CD4-positive, alpha-beta T cell (primary cell): ENCODE results near the gene KNL1. TPM values are rescaled to one million over a fixed set of nuclear protein-coding genes. Genes with fewer than 3 reads are reported as not detected.

Source experiments
- ATAC-seq: fragments of 200-7000 bp; cut with Tn5 transposase; one replicate; pipeline ENCODE4 v1.10.0; 2022; ENCODE audit warnings: mild to moderate bottlenecking; ENCODE audit not compliant: poor library complexity
- CTCF ChIA-PET: fragments of 350-600 bp; sonication (Branson Sonifier 250); formaldehyde crosslinking; loops from one replicate; lab custom pipeline; 2021; ENCODE audit warnings: antibody characterized with exemption, inconsistent platforms; lab: Charles Lee
- POLR2A ChIA-PET: fragments of 350-600 bp; sonication (Branson Sonifier 250); formaldehyde crosslinking; loops from one replicate; lab custom pipeline; 2021; ENCODE audit warnings: antibody characterized with exemption, inconsistent platforms; lab: Charles Lee
- DNase-seq, 14 experiments: peaks; one replicate each; pipeline ENCODE4 v3.0.0-alpha.2; 2013 to 2020; ENCODE audit warnings: mixed read lengths in 2 of 14
- H3K27ac ChIP-seq, 2 donors: one replicate each; pipeline versions ENCODE4 v1.5.1 to v1.7.0; 2013; ENCODE audit warnings: low read length in 2 of 2, low read depth in 1 of 2, mild to moderate bottlenecking in 1 of 2
- H3K27me3 ChIP-seq, 2 experiments: 1 replicate in 1 of 2; 2 replicates in 1 of 2; pipeline versions ENCODE4 v1.6.1 to v1.7.0; 2013; ENCODE audit warnings: low read length in 2 of 2, control low read depth in 1 of 2, mild to moderate bottlenecking in 1 of 2, moderate library complexity in 1 of 2; ENCODE audit not compliant: insufficient read depth in 2 of 2, control insufficient read depth in 1 of 2
- H3K36me3 ChIP-seq: one replicate; pipeline ENCODE4 v1.6.1; 2013; ENCODE audit warnings: low read length, control low read depth; ENCODE audit not compliant: insufficient read depth
- H3K4me1 ChIP-seq: one replicate; pipeline ENCODE4 v1.6.1; 2013; ENCODE audit warnings: low read length, control low read depth; ENCODE audit not compliant: insufficient read depth
- H3K4me3 ChIP-seq: one replicate; pipeline ENCODE4 v1.5.1; 2013; ENCODE audit warnings: mild to moderate bottlenecking, low read length, moderate library complexity
- H3K9me3 ChIP-seq, 2 experiments: 1 replicate in 1 of 2; 2 replicates in 1 of 2; pipeline versions ENCODE4 v1.6.1 to v1.7.0; 2013; ENCODE audit warnings: low read length in 2 of 2, mild to moderate bottlenecking in 2 of 2, control low read depth in 1 of 2, moderate library complexity in 1 of 2; ENCODE audit not compliant: control insufficient read depth in 1 of 2, insufficient read depth in 1 of 2
- H3K27ac Mint-ChIP-seq: one replicate; pipeline ENCODE4 v1.8.0; 2020; ENCODE audit warnings: mixed read lengths
- H3K27me3 Mint-ChIP-seq: one replicate; pipeline ENCODE4 v1.8.0; 2021; ENCODE audit warnings: mixed read lengths
- H3K36me3 Mint-ChIP-seq: one replicate; pipeline ENCODE4 v1.8.0; 2021; ENCODE audit warnings: low read depth, mixed read lengths
- H3K4me1 Mint-ChIP-seq: one replicate; pipeline ENCODE4 v1.8.0; 2021; ENCODE audit warnings: low read depth, mixed read lengths
- H3K4me3 Mint-ChIP-seq: one replicate; pipeline ENCODE4 v1.8.0; 2020; ENCODE audit warnings: mild to moderate bottlenecking, mixed read lengths
- H3K9me3 Mint-ChIP-seq: one replicate; pipeline ENCODE4 v1.8.0; 2020; ENCODE audit warnings: mixed read lengths
- intact Hi-C, 2 experiments: fragments of 100-400 bp; cut with DNase I in 1 of 2; cut with micrococcal nuclease in 1 of 2; formaldehyde crosslinking; loops; one replicate each; pipeline versions ENCODE4 v1.15.1 to v1.9.0; 2023 to 2025; cut with DNase I, micrococcal nuclease
- total RNA-seq, 174 experiments: library from RNA in 2 of 174; stranded (reverse) in 2 of 174; gene quantifications; one replicate each; pipeline ENCODE4 v1.2.3 and lab custom pipeline; 2021 to 2026
- TF ChIP-seq, protein P1 (sequence below): fragments of 200-600 bp; IDR thresholded peaks from one replicate; pipeline ENCODE4 v1.8.0; 2022; ENCODE audit warnings: antibody characterized with exemption, mild to moderate bottlenecking

Gene KNL1
- total RNA-seq, 2 experiments from 2014 or later: 0.59 to 0.69 TPM

DNA sequence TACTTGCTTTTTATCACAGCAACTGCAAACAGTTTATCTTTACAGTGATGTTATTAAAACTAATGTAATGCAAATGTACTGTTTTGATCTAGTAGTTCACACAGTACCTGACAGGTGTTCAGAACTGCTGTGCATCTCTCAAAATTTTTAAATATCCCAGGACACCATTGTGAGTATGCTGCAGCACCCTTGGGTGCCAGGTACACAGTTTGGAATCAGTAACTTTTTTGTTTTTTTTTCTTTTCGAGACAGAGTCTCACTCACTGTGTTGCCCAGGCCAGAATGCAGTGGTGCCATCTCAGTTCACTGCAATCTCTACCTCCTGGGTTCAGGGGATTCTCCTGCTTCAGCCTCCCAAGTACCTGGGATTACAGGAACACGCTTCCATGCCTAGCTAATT is 3.0 kb downstream of the KNL1 start:
- DNase-seq (no peak), ATAC-seq (no peak)
- intact Hi-C loops: loop anchor here in 1 of 2 experiments (5.0 to 10.0 kb wide), 4 partner anchors 80 to 1678 kb away; partner anchors contain the start of genes BAHD1, CHAC1, GANC and TMEM87A
- Histone ChIP-seq H3K27me3 (peaks cover 0 to 5% of the 10 kb centered on the region in 2 experiments), H3K4me3 (no peak overlapping the region), H3K27ac (no peak overlapping the region), H3K9me3 (no peaks in the 10 kb centered on the region), H3K4me1 (peaks cover 10% of the 10 kb centered on the region), H3K36me3 (no peaks in the 10 kb centered on the region)
- no peaks in the 10 kb centered on the region for H3K9me3 Mint-ChIP-seq
- no peak overlapping the region for H3K4me3 Mint-ChIP-seq
- ChIA-PET POLR2A (no interaction called here), CTCF (no interaction called here)
- H3K27me3 Mint-ChIP-seq: peaks cover 14% of the 10 kb centered on the region
- TF ChIP-seq, protein P1, sequence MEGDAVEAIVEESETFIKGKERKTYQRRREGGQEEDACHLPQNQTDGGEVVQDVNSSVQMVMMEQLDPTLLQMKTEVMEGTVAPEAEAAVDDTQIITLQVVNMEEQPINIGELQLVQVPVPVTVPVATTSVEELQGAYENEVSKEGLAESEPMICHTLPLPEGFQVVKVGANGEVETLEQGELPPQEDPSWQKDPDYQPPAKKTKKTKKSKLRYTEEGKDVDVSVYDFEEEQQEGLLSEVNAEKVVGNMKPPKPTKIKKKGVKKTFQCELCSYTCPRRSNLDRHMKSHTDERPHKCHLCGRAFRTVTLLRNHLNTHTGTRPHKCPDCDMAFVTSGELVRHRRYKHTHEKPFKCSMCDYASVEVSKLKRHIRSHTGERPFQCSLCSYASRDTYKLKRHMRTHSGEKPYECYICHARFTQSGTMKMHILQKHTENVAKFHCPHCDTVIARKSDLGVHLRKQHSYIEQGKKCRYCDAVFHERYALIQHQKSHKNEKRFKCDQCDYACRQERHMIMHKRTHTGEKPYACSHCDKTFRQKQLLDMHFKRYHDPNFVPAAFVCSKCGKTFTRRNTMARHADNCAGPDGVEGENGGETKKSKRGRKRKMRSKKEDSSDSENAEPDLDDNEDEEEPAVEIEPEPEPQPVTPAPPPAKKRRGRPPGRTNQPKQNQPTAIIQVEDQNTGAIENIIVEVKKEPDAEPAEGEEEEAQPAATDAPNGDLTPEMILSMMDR: no peak
- H3K36me3 Mint-ChIP-seq: peaks cover 6% of the 10 kb centered on the region
- H3K4me1 Mint-ChIP-seq: peaks cover 21% of the 10 kb centered on the region
- H3K27ac Mint-ChIP-seq: no peak overlapping the region

DNA sequence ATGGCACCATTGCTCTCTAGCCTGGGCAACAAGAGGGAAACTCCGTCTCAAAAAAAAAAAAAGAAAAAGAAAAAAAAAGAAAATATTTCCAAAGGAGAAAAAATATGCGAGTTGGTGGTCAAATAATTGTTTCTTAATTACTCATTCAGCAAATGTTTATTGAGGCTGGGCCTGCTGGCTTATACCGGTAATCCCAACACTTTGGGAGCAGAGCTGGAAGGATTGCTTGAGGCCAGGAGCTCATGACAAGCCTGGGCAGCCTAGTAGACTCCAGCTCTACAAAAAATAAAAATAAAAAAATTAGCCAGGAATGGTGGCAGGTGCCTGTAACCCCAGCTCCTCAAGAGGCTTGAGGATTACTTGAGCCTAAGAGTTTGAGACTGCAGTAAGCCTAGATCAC is 4.1 kb downstream of the KNL1 start:
- POLR2A ChIA-PET: no interaction called here
- no peak overlapping the region for H3K4me3 Mint-ChIP-seq
- peaks cover 14% of the 10 kb centered on the region for H3K27me3 Mint-ChIP-seq
- Histone ChIP-seq H3K36me3 (no peaks in the 10 kb centered on the region), H3K27me3 (peaks cover 0 to 5% of the 10 kb centered on the region in 2 experiments), H3K27ac (no peak overlapping the region), H3K4me3 (no peak overlapping the region), H3K9me3 (no peaks in the 10 kb centered on the region), H3K4me1 (peaks cover 7% of the 10 kb centered on the region)
- intact Hi-C loops: loop anchor here in 1 of 2 experiments (5.0 to 10.0 kb wide), 4 partner anchors 79 to 1677 kb away; partner anchors contain the start of genes BAHD1, CHAC1, GANC and TMEM87A
- no peak for DNase-seq
- CTCF ChIA-PET: no interaction called here
- no peak for ATAC-seq
- TF ChIP-seq, protein P1: no peak
- peaks cover 6% of the 10 kb centered on the region for H3K36me3 Mint-ChIP-seq
- no peaks in the 10 kb centered on the region for H3K9me3 Mint-ChIP-seq
- H3K27ac Mint-ChIP-seq: no peak overlapping the region
- peaks cover 18% of the 10 kb centered on the region for H3K4me1 Mint-ChIP-seq

DNA sequence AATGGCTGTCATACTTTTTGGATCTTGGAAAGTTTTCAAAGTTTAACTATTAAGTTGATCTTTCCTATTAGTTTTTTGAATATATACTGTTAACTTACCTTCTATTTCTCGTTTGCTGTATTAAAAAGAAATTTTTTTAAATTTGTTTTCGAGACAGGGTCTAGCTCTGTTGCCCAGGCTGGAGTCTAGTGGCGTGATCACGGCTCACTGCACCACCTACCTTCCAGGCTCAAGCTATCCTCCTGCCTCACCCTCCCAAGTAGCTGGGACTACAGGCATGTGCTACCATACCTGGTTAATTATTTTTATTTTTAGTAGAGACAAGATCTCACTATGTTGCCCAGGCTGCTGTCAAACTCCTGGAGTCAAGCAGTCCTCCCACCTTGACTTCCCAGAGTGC is 4.6 kb downstream of the KNL1 start:
- H3K27ac Mint-ChIP-seq: no peak overlapping the region
- TF ChIP-seq, protein P1: no peak
- H3K27ac ChIP-seq: no peak overlapping the region
- H3K4me1 ChIP-seq: peaks cover 7% of the 10 kb centered on the region
- no peak overlapping the region for H3K4me3 ChIP-seq
- CTCF ChIA-PET: no interaction called here
- peaks cover 14% of the 10 kb centered on the region for H3K27me3 Mint-ChIP-seq
- H3K36me3 Mint-ChIP-seq: peaks cover 5% of the 10 kb centered on the region
- peaks cover 0 to 5% of the 10 kb centered on the region in 2 experiments for H3K27me3 ChIP-seq
- no peak overlapping the region for H3K4me3 Mint-ChIP-seq
- DNase-seq: no peak
- H3K9me3 ChIP-seq: no peaks in the 10 kb centered on the region
- ATAC-seq: no peak
- peaks cover 13% of the 10 kb centered on the region for H3K4me1 Mint-ChIP-seq
- no peaks in the 10 kb centered on the region for H3K36me3 ChIP-seq
- POLR2A ChIA-PET: no interaction called here
- intact Hi-C loops: loop anchor here in 1 of 2 experiments (5.0 to 10.0 kb wide), 4 partner anchors 79 to 1676 kb away; partner anchors contain the start of genes BAHD1, CHAC1, GANC and TMEM87A
- H3K9me3 Mint-ChIP-seq: no peaks in the 10 kb centered on the region
